Astrocyte (in vitro differentiated cells and primary cell): ENCODE data around the gene MTTP.

Source experiments
- EZH2 ChIP-seq: IDR thresholded peaks from 2 replicates; pipeline ENCODE4 v1.6.1; 2012; ENCODE audit warnings: mild to moderate bottlenecking, low read length, inconsistent platforms; ENCODE audit not compliant: insufficient read depth
- TF ChIP-seq, protein P1 (sequence below): IDR thresholded peaks from 2 replicates; pipeline ENCODE4 v1.5.1; 2011; ENCODE audit warnings: low read depth, mild to moderate bottlenecking, inconsistent platforms, low read length, moderate library complexity; ENCODE audit not compliant: insufficient read depth

DNA sequence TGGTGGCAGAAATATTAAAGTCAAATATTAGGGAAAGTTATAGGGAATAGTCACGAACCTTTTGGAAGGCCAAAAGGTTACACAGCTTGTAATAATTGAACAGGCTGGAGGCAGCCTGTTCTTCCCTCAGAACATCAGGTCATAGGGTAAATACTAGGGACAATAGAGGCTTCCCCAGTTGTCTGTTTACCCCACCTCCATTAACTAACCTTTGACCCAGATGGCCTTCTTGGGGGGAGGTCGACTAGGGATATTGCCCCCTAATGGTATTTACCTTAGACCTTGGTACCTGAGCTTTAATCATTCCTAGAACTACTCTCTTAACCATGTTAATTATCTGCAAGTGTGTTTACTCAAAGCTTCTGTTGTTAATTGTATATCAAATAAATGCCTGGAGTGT, 37.8 kb upstream of the MTTP start:
- TF ChIP-seq, protein P1, sequence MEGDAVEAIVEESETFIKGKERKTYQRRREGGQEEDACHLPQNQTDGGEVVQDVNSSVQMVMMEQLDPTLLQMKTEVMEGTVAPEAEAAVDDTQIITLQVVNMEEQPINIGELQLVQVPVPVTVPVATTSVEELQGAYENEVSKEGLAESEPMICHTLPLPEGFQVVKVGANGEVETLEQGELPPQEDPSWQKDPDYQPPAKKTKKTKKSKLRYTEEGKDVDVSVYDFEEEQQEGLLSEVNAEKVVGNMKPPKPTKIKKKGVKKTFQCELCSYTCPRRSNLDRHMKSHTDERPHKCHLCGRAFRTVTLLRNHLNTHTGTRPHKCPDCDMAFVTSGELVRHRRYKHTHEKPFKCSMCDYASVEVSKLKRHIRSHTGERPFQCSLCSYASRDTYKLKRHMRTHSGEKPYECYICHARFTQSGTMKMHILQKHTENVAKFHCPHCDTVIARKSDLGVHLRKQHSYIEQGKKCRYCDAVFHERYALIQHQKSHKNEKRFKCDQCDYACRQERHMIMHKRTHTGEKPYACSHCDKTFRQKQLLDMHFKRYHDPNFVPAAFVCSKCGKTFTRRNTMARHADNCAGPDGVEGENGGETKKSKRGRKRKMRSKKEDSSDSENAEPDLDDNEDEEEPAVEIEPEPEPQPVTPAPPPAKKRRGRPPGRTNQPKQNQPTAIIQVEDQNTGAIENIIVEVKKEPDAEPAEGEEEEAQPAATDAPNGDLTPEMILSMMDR = no peak
- TF ChIP-seq EZH2 = no peak
